GM18858 (cell line): ENCODE measurements around the gene TMEM53.
"Not testable (repeated sequence)": the region's sequence is repeated elsewhere in the genome, so short reads cannot be mapped to it uniquely, and the experiment has no call there.

ENCODE experiments used
- ATAC-seq: cut with Tn5 transposase; IDR thresholded peaks from one replicate; pipeline ENCODE4 v1.9.1; 2021; ENCODE audit not compliant: unreplicated experiment

Gene TMEM53

GRCh38 chr1:44672961-44673674, 1.2 kb downstream of the TMEM53 start:
- no peak for ATAC-seq

GRCh38 chr1:44672254-44672955, 1.9 kb downstream of the TMEM53 start:
- no peak for ATAC-seq

GRCh38 chr1:44670751-44671640, 3.3 kb downstream of the TMEM53 start:
- no peak for ATAC-seq

- not testable (repeated sequence) for ATAC-seq
These were observed 7.6 kb downstream of the TMEM53 start for GRCh38 chr1:44666719-44667118.

GRCh38 chr1:44664730-44665370, 9.4 kb downstream of the TMEM53 start:
- ATAC-seq: no peak

GRCh38 chr1:44663417-44663816, 10.9 kb downstream of the TMEM53 start:
- ATAC-seq: no peak

- no peak for ATAC-seq
These were observed 11.6 kb downstream of the TMEM53 start for GRCh38 chr1:44662683-44663030.

GRCh38 chr1:44661781-44662682, 12.2 kb downstream of the TMEM53 start:
- no peak for ATAC-seq

GRCh38 chr1:44660176-44660575, 14.1 kb downstream of the TMEM53 start:
- no peak for ATAC-seq

GRCh38 chr1:44659566-44659965, 14.7 kb downstream of the TMEM53 start:
- no peak for ATAC-seq

GRCh38 chr1:44655609-44656008, 18.7 kb downstream of the TMEM53 start:
- ATAC-seq: no peak

GRCh38 chr1:44654621-44655187, 19.6 kb downstream of the TMEM53 start:
- ATAC-seq: no peak

- ATAC-seq: no peak
These were observed 20.9 kb downstream of the TMEM53 start for GRCh38 chr1:44653107-44653964.

- peak; percentile 44 for ATAC-seq
These were observed 21.7 kb downstream of the TMEM53 start for GRCh38 chr1:44652445-44653106.

GRCh38 chr1:44651069-44651468, 23.2 kb downstream of the TMEM53 start:
- no peak for ATAC-seq

GRCh38 chr1:44650159-44650831, 24.0 kb downstream of the TMEM53 start:
- ATAC-seq: no peak

- ATAC-seq: no peak
These were observed 24.5 kb downstream of the TMEM53 start for GRCh38 chr1:44649788-44650158.
